Measurements from ENCODE around the gene OGT. TPM values are rescaled to one million over a fixed set of nuclear protein-coding genes. Genes with fewer than 3 reads are reported as not detected.
A peak's percentile ranks its signal among the peaks of the same experiment; 100 is the strongest.

OGT gene
- polyA plus RNA-seq, 2 of the 4 experiments (the other 2 are of a cell fraction), result 42.7 to 290 TPM

DNA sequence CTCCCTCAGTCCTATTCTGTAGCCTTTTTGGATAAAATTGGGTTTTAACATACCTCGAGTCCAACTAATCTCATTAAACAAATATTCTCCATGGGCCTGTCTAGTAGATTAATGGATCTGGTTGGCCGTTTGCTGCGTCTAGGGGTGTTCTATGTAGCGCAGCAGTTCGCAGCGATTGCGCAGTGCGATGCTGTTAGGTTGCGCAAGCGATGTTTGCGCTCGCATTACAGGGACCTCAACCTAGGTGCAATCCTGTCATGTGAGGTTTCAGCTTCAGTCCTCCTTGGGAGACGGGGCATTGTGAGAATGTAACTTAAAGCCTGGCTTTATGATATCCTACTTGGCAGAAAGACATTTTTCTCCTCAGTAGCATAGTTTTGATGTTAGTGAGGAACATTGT, 14.0 kb downstream of the OGT start:
- FAIRE-seq, result no peak
- TF ChIP-seq CEBPB (IDR thresholded peaks at IDR 0.05) (peak in 1 of 2 experiments; percentile 53; a peak in 1 of 4 replicates), JUNB (IDR thresholded peaks at IDR 0.05) (no peak)
- no peaks in the 10 kb centered on the region for H3K9me3 ChIP-seq
- no peak for DNase-seq (ENCODE audit: low read depth in 1 of 2, low spot score in 1 of 2)
- ATAC-seq, result no peak
- POLR2A ChIA-PET, result no interaction called here
- 93% methylated on average over 13 of the region's 13 CpGs for WGBS (ENCODE audit: missing lambda C conversion rate)
- H3K27ac ChIP-seq, result no peak overlapping the region
- CTCF ChIA-PET, result no interaction called here
- H3K4me2 ChIP-seq, result no peak overlapping the region
- peaks cover 28% of the 10 kb centered on the region for H3K4me1 ChIP-seq
- no peak overlapping the region for H3K4me3 ChIP-seq

DNA sequence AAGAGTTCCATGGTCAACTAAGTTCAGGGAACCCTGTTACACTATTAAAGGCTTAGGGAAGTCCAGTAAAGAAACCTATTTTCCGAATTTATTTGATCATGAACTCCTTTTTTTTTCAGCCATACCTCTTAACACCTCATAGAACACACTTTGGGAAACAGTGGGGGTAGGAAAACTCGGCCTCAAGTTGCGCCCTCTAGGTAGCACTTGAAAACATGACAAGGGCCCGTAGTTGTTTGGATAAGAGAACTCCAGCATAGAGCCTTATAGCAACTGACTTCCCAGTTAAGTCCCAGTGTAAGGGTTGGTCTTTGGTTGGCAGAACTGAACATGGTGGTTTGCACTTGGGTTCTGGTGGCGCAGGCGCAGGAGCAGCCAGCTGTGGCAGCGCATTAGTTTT, 14.4 kb downstream of the OGT start:
- TF ChIP-seq, protein P1, sequence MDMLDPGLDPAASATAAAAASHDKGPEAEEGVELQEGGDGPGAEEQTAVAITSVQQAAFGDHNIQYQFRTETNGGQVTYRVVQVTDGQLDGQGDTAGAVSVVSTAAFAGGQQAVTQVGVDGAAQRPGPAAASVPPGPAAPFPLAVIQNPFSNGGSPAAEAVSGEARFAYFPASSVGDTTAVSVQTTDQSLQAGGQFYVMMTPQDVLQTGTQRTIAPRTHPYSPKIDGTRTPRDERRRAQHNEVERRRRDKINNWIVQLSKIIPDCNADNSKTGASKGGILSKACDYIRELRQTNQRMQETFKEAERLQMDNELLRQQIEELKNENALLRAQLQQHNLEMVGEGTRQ (IDR thresholded peaks at IDR 0.05), result no peak
- no peak for TF ChIP-seq NFE2L2 (conservative IDR thresholded peaks at IDR 0.05; ENCODE audit: low read length)
- TF ChIP-seq, protein P2, sequence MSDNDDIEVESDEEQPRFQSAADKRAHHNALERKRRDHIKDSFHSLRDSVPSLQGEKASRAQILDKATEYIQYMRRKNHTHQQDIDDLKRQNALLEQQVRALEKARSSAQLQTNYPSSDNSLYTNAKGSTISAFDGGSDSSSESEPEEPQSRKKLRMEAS (IDR thresholded peaks at IDR 0.05), result no peak
- TF ChIP-seq, protein P3, sequence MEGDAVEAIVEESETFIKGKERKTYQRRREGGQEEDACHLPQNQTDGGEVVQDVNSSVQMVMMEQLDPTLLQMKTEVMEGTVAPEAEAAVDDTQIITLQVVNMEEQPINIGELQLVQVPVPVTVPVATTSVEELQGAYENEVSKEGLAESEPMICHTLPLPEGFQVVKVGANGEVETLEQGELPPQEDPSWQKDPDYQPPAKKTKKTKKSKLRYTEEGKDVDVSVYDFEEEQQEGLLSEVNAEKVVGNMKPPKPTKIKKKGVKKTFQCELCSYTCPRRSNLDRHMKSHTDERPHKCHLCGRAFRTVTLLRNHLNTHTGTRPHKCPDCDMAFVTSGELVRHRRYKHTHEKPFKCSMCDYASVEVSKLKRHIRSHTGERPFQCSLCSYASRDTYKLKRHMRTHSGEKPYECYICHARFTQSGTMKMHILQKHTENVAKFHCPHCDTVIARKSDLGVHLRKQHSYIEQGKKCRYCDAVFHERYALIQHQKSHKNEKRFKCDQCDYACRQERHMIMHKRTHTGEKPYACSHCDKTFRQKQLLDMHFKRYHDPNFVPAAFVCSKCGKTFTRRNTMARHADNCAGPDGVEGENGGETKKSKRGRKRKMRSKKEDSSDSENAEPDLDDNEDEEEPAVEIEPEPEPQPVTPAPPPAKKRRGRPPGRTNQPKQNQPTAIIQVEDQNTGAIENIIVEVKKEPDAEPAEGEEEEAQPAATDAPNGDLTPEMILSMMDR (IDR thresholded peaks at IDR 0.05), result no peak
- TF ChIP-seq KDM1A (IDR thresholded peaks at IDR 0.05; ENCODE audit: low read depth), result no peak
- no peak for TF ChIP-seq HOXA7 (CRISPR knock-in tag; IDR thresholded peaks at IDR 0.05)
- TF ChIP-seq POLR2A (IDR thresholded peaks at IDR 0.05; ENCODE audit: low read length), result no peak
- TF ChIP-seq, protein P4, sequence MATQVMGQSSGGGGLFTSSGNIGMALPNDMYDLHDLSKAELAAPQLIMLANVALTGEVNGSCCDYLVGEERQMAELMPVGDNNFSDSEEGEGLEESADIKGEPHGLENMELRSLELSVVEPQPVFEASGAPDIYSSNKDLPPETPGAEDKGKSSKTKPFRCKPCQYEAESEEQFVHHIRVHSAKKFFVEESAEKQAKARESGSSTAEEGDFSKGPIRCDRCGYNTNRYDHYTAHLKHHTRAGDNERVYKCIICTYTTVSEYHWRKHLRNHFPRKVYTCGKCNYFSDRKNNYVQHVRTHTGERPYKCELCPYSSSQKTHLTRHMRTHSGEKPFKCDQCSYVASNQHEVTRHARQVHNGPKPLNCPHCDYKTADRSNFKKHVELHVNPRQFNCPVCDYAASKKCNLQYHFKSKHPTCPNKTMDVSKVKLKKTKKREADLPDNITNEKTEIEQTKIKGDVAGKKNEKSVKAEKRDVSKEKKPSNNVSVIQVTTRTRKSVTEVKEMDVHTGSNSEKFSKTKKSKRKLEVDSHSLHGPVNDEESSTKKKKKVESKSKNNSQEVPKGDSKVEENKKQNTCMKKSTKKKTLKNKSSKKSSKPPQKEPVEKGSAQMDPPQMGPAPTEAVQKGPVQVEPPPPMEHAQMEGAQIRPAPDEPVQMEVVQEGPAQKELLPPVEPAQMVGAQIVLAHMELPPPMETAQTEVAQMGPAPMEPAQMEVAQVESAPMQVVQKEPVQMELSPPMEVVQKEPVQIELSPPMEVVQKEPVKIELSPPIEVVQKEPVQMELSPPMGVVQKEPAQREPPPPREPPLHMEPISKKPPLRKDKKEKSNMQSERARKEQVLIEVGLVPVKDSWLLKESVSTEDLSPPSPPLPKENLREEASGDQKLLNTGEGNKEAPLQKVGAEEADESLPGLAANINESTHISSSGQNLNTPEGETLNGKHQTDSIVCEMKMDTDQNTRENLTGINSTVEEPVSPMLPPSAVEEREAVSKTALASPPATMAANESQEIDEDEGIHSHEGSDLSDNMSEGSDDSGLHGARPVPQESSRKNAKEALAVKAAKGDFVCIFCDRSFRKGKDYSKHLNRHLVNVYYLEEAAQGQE (IDR thresholded peaks at IDR 0.05), result no peak
- TF ChIP-seq RNF2 (IDR thresholded peaks at IDR 0.05; ENCODE audit: borderline replicate concordance, low read depth), result no peak
- no peak for TF ChIP-seq GATA3 (IDR thresholded peaks at IDR 0.05; ENCODE audit: borderline replicate concordance)
- no peak for TF ChIP-seq CHD2 (IDR thresholded peaks at IDR 0.05; ENCODE audit: low read length, partially characterized antibody)
- TF ChIP-seq CBX2 (IDR thresholded peaks at IDR 0.05; ENCODE audit: borderline replicate concordance, low read depth), result no peak
- TF ChIP-seq FOSB (CRISPR knock-in tag; IDR thresholded peaks at IDR 0.05), result no peak
- no peak for TF ChIP-seq RAD21 (conservative IDR thresholded peaks at IDR 0.05 in 1 of 2, IDR thresholded peaks at IDR 0.05 in 1 of 2)
- TF ChIP-seq, protein P5, sequence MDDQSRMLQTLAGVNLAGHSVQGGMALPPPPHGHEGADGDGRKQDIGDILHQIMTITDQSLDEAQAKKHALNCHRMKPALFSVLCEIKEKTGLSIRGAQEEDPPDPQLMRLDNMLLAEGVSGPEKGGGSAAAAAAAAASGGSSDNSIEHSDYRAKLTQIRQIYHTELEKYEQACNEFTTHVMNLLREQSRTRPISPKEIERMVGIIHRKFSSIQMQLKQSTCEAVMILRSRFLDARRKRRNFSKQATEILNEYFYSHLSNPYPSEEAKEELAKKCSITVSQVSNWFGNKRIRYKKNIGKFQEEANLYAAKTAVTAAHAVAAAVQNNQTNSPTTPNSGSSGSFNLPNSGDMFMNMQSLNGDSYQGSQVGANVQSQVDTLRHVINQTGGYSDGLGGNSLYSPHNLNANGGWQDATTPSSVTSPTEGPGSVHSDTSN (IDR thresholded peaks at IDR 0.05), result no peak
- FAIRE-seq (no peak), ATAC-seq (no peak), DNase-seq (ENCODE audit: low read depth in 1 of 2, low spot score in 1 of 2) (peak in 1 of 2 experiments; percentile 9)
- H3K9me3 ChIP-seq, result no peaks in the 10 kb centered on the region
- H3K4me1 ChIP-seq, result peaks cover 23% of the 10 kb centered on the region
- 94% methylated on average over 7 of the region's 7 CpGs for WGBS (ENCODE audit: missing lambda C conversion rate)
- H3K4me2 ChIP-seq, result no peak overlapping the region
- no peak overlapping the region for H3K27ac ChIP-seq
- POLR2A ChIA-PET, result no interaction called here
- no peak overlapping the region for H3K4me3 ChIP-seq
- CTCF ChIA-PET, result no interaction called here

Measured in A549 (cell line).